GM13976 (cell line): ENCODE data around the gene PARD6B.
"Not testable (repeated sequence)": the region's sequence is repeated elsewhere in the genome, so short reads cannot be mapped to it uniquely, and the experiment has no call there.

ENCODE experiments used
- DNase-seq: peaks from one replicate; pipeline ENCODE4 v3.0.0; 2012; ENCODE audit warnings: low spot score
- CTCF ChIP-seq: IDR thresholded peaks from 2 replicates; pipeline ENCODE4 v1.5.1; 2012; ENCODE audit warnings: borderline replicate concordance, mild to moderate bottlenecking; ENCODE audit not compliant: insufficient read depth; ENCODE audit errors: extremely low read depth, missing control alignments, control extremely low read depth
- in situ Hi-C: fragments of 300-500 bp; cut with MboI; formaldehyde crosslinking; loops from one replicate; pipeline ENCODE4 v1.12.0; 2022; ENCODE audit warnings: low sequenced_read_pairs, mixed read lengths, inconsistent platforms; ENCODE audit not compliant: unreplicated experiment

PARD6B gene

GRCh38 chr20:50713657-50714101, 17.7 kb upstream of the PARD6B start:
- no peak for DNase-seq
- TF ChIP-seq CTCF: no peak
- in situ Hi-C loops: no loop called here

- in situ Hi-C loops, DNase-seq: not testable (repeated sequence)
Observed at GRCh38 chr20:50714426-50714825, 17.0 kb upstream of the PARD6B start.

GRCh38 chr20:50715694-50716093, 15.7 kb upstream of the PARD6B start:
- no peak for TF ChIP-seq CTCF
- no peak for DNase-seq
- in situ Hi-C loops: no loop called here

GRCh38 chr20:50716518-50716917, 14.9 kb upstream of the PARD6B start:
- in situ Hi-C loops: no loop called here
- no peak for DNase-seq
- TF ChIP-seq CTCF: no peak

GRCh38 chr20:50717312-50717711, 14.1 kb upstream of the PARD6B start:
- no peak for TF ChIP-seq CTCF
- DNase-seq: no peak
- in situ Hi-C loops: no loop called here

- TF ChIP-seq CTCF: no peak
- in situ Hi-C loops: no loop called here
- no peak for DNase-seq
Observed at GRCh38 chr20:50717974-50718761, 13.2 kb upstream of the PARD6B start.

- in situ Hi-C loops: no loop called here
- no peak for DNase-seq
- TF ChIP-seq CTCF: no peak
Observed at GRCh38 chr20:50719328-50719727, 12.1 kb upstream of the PARD6B start.
